GM19035 (cell line): ENCODE measurements around the gene LRP1B.
"Not testable (repeated sequence)": the region's sequence is repeated elsewhere in the genome, so short reads cannot be mapped to it uniquely, and the experiment has no call there.

Experiments
- ATAC-seq: cut with Tn5 transposase; IDR thresholded peaks from one replicate; pipeline ENCODE4 v1.9.1; 2021; ENCODE audit not compliant: unreplicated experiment

Gene LRP1B

DNA sequence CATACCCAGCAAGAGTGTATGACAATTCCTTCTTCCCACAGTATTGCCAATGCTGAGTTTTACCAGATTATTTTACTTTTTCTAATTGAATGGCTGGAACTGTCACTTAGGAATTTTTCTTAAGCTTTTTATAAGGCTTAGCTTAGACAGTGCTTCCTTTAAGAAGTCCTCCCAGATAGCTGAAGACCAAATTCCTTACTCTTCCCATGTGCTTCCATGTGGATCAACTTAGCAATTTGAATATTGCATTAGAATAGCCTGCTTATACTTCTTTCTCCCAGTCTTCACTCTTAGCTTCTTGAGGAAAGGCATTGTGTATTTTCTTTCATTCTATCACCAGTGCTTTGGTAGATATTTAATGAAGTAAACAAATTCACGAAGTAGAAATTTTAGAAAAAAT is 1144.4 kb downstream of the LRP1B start:
- no peak for ATAC-seq

- ATAC-seq: no peak
Observed at GRCh38 chr2:140975237-140975636, 1155.6 kb downstream of the LRP1B start.

GRCh38 chr2:140972724-140973123 is 1158.1 kb downstream of the LRP1B start:
- no peak for ATAC-seq

GRCh38 chr2:140964324-140964723 is 1166.5 kb downstream of the LRP1B start:
- not testable (repeated sequence) for ATAC-seq

DNA sequence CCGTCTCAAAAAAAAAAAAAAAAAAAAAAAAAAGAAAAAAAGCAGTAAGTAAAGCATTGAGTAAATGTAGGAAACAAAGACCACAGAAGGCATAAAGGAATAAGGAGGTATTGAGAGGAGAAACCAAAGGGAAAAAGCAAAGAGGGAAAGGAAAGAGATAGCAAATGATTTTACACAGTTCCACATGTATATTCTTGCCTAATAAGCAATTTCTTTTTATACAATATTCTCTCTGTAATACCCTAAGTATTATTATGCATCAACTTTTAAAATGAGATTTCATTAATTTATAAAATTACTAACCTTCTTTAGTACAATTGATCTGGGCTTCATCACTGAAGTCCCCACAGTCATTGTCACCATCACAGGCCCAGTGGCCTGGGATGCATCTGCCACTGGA is 1180.9 kb downstream of the LRP1B start:
- ATAC-seq: no peak

DNA sequence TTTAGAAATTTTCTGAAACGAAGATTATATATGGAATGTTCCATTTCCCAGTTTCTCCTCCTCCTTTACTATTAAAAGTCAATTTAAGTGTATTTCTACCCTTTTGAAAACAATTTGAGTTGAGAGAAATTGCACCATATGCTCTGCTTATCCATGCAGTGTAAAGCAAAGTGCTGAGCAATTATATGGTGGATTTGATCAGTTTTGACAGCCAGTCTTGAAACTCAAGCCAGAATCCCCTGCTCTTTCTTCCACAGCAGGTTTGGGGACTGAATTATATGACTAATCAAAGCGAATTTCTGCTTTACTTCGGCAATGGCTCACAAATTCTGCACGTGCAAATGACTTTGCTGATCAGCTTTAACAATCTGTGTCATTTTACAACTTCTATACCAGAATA is 1183.6 kb downstream of the LRP1B start:
- ATAC-seq: no peak

DNA sequence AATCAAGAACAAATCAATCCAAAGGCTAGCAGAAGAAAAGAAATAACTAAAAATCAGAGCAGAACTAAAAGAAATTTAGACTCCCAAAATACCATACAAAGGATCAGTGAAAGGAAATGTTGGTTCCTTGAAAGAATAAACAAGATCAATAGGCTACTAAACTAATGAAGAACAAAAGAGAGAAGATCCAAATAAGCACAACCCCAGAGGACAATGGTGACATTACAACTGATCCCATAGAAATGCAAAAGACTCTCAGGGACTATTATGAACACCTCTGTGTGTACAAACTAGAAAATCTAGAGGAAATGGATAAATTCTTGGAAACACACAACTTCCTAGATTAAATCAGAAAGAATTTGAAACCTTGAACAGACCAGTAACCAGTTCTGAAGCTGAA is 1186.9 kb downstream of the LRP1B start:
- ATAC-seq: no peak

DNA sequence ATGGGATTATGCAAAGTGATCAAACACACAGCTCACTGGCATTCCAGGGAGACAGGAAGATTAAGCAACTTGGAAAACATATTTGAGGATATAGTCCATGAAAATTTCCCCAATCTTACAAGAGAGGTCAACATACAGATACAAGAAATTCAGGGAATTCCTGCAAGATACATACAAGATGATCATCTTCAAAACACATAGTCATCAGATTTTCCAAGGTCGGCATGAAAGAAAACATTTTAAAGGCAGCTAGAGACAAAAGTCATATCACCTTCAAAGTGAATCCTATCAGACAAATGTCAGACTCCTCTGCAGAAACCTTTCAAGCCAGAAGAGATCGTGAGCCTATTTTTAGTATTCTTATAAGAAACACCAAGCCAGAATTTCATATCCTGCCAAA is 1188.5 kb downstream of the LRP1B start:
- no peak for ATAC-seq

DNA sequence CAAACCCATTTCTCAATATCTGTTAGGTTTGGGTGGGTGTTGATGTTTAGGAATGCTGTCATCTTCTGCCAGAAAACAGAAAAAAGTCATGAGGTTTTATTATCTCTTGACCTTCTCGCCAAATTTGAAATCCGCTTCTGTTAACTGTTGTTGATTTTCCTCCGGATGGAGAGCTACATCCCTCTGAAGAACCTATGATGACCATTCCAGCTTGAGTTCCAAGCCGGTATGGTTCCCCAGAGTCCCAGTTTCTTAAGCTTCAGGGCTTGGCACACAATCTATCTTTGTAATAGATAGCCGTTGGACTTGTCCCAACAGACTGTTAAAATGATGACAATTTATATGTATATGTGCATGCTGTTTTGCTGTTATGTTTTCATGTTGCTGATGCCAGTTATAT is 1201.0 kb downstream of the LRP1B start:
- ATAC-seq: no peak

DNA sequence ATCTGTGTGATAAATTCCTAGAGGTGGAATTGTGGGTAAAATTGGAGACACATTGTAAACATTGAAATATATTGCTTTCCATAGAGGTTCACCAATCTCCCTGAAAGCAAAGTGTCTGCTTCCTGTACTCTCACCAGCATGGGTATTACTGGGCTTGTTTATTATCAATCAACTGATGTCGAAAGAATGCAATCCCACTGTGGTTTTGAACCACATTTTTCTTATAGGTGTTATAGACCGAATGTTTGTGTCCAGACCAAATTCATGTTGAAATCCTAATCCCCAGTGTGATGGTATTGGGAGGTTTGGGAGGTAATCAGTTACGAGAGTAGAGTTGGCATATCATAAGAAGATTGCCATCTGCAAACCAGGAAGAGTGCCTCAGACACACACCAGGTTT is 1212.4 kb downstream of the LRP1B start:
- no peak for ATAC-seq

- no peak for ATAC-seq
Observed at GRCh38 chr2:140916410-140916809, 1214.4 kb downstream of the LRP1B start.

- ATAC-seq: no peak
Observed at GRCh38 chr2:140910683-140911082, 1220.1 kb downstream of the LRP1B start.

DNA sequence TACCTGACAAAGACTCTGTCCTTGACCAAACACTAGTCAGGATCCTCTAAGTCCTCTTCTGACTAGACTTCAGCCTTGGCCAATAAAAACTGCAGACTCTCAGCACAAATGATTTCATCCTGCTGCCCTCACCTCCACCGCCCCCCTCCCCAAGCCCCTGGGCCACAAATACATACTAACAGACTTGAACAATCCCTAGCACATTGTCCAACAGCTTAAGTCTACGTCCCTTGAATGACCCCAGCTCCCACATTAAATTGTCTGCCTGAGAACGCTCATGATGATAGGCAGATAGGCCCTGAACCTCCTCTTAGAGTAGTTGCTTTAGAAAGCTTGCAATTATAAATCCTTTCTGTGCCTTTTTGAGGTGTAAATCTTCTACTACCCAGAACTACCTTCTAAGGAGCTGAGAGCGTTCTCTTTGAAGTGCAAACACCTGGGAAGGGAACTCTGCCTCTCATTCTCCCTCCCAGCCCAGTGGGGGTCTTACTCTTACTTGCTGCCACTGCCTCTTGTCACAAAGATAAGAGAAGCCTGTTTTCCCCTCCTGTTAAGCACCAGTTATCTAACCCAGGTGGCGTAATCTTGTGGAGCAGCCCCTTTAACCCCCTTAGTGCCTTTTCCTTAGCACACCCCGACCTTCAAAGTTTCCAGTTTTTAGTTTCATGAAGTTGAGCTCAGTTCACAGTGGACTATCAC is 1225.6 kb downstream of the LRP1B start:
- no peak for ATAC-seq

DNA sequence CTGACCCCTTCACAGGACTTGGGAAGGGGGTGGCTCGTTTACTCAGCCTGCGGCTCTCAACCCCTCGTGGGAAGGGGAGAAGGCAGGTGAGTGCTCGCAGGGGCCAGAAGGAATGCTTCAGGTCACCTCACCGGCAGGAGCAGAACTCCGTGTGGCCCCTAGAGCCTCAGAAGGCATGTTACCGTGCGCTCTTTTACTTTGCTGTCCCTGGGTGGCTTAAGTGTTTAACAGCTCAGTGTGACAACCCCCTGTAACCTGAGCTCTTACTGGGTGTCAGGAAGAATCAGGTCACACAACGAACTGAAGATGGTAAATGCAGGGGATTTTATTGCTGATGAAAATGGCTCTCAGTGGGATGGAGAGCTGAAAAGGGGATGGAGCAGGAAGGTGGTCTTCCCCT is 1235.4 kb downstream of the LRP1B start:
- ATAC-seq: no peak

GRCh38 chr2:140893685-140894084 is 1237.1 kb downstream of the LRP1B start:
- no peak for ATAC-seq

DNA sequence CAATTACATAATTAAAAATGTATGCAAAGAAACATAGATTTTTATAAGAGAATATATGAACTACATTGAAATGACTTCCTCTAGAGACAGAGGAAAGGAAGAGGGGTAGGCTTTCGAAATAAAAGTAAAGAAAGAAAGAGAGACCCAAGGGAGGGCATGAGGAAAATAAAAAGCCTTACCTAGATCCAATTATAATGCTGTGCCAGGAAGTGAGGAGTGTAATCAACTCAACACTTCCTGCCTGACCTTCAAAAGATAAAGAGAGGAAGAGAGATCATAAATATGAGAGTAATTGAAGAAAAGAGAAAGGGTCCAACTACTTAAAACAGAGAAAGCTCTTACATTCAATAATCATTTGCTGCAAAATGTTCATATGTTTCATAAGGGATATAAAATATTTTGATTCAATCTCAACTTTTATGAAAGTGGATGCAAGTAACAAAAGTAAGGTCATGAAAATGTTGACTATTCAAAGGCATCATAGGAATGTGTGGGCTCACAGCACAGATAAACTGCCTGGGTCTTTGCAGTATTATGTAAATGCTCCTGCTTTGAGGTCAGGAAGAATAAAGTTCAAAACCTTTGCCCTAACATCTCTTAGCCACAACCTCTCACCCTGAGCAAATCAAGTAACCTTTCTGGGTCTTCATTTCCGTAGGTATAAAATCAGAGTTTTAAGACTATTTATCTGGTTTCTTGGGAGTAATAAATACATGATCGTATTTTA is 1237.7 kb downstream of the LRP1B start:
- ATAC-seq: no peak

DNA sequence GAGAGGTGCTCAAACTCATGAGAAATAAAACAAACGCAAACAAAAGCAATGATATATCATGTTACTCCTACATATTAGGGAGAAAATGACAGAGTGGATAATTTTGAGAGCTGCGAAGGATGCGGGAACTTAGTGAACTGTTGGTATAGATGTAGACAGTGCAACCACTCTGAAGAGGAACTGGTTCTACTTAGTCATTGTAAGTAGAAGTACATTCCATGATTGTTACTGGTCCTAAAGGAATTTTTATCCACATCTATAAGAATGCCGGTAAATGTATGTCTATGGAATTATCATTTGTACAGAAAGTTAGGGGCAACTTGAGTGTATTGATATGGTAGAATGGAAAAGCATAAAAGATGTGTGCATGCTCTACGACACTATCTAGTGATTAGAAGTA is 1238.4 kb downstream of the LRP1B start:
- no peak for ATAC-seq

GRCh38 chr2:140891614-140892212 is 1239.1 kb downstream of the LRP1B start:
- peak; percentile 71 for ATAC-seq

DNA sequence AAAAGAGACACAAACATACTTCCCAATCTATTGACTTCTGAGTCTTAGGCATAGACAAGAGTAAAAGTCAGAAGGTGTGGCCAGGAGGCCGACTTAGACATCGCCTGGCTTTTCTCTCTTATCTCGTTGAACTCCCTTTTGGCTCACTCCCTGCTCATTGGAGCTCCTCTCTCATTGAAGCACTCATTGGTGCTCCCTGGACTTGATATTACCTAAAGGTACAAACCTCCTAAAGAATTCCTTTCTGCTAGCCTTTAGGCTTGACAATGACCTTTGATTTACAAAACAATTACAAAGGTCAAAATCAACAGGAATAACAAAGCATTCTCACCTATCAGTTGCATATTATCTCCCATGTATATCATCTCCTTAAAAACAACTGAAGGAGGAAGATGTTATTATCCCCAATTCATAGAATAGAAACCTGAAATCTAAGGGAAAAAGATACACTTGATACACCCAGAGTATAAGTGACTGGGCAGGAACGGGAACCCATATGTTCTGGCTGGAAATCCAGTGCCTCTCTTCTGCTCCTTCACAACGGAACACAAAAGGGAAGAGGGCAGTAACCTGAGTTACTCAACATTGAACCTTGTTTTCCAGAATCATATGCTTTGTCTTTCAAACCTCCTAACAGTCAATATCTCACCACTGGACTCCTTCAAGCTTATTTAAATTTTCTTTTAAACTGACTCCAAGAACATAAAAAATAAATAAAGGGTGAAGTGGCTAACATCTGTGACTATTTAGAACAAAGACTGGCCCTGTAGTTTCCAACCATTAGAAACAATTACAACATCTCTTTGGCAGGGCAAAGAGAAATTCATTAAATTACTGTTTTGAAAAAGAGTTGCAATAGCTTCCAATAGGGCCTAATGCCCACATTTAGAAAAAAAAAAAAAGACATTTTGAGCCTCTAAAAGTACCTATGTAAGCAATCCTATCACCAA is 1247.9 kb downstream of the LRP1B start:
- ATAC-seq: no peak

- no peak for ATAC-seq
Observed at GRCh38 chr2:140880573-140880972, 1250.2 kb downstream of the LRP1B start.

- ATAC-seq: no peak
Observed at GRCh38 chr2:140876015-140876414, 1254.8 kb downstream of the LRP1B start.
